Measurements from ENCODE around the gene TDO2. TPM values are rescaled to one million over a fixed set of nuclear protein-coding genes. Genes with fewer than 3 reads are reported as not detected.

Gene TDO2
- total RNA-seq, 6 donors from 2014 or later, result 0.74 to 2.3 (median 2.1) TPM; not detected in 3

- Histone ChIP-seq H3K4me3 (no peak overlapping the region), H3K9me3 (no peaks in the 10 kb centered on the region), H3K36me3 (no peaks in the 10 kb centered on the region), H3K27ac (no peak overlapping the region), H3K27me3 (no peaks in the 10 kb centered on the region), H3K4me1 (no peaks in the 10 kb centered on the region)
- 44 to 47% methylated on average over 5 of the region's 5 CpGs for WGBS, 2 donors
- no peak for ATAC-seq (ENCODE audit: low FRiP score in 2 of 2)
- no peak for DNase-seq
- TF ChIP-seq POLR2A (IDR thresholded peaks at IDR 0.05) (no peak), EP300 (IDR thresholded peaks at IDR 0.05) (no peak), POLR2AphosphoS5 (IDR thresholded peaks at IDR 0.05) (no peak), CTCF (IDR thresholded peaks at IDR 0.05) (no peak)
Measured at GRCh38 chr4:155914782-155915181, 11.3 kb downstream of the TDO2 start.

- no peaks in the 10 kb centered on the region for H3K27me3 ChIP-seq
- no peak for TF ChIP-seq EP300 (IDR thresholded peaks at IDR 0.05)
- no peak for TF ChIP-seq POLR2AphosphoS5 (IDR thresholded peaks at IDR 0.05)
- TF ChIP-seq CTCF (IDR thresholded peaks at IDR 0.05), result no peak
- no peak for TF ChIP-seq POLR2A (IDR thresholded peaks at IDR 0.05)
- H3K9me3 ChIP-seq, result no peaks in the 10 kb centered on the region
- peaks cover 0 to 3% (median 0%) of the 10 kb centered on the region in 4 donors for H3K36me3 ChIP-seq
- H3K27ac ChIP-seq, result no peak overlapping the region
- ATAC-seq (ENCODE audit: low FRiP score in 2 of 2) (no peak), DNase-seq (no peak)
- no peak overlapping the region for H3K4me3 ChIP-seq
- 100% methylated on average over 1 of the region's 1 CpG for WGBS, 2 donors
- no peaks in the 10 kb centered on the region for H3K4me1 ChIP-seq
Measured at GRCh38 chr4:155921597-155921996, 18.1 kb downstream of the TDO2 start.

GRCh38 chr4:155924637-155925036, 21.1 kb downstream of the TDO2 start:
- ATAC-seq (ENCODE audit: low FRiP score in 2 of 2), result no peak
- Histone ChIP-seq H3K4me1 (no peaks in the 10 kb centered on the region), H3K9me3 (no peaks in the 10 kb centered on the region), H3K4me3 (no peak overlapping the region), H3K27ac (no peak overlapping the region), H3K27me3 (no peaks in the 10 kb centered on the region), H3K36me3 (peaks cover 0 to 18% (median 7%) of the 10 kb centered on the region in 4 donors)
- TF ChIP-seq CTCF (IDR thresholded peaks at IDR 0.05) (no peak), EP300 (IDR thresholded peaks at IDR 0.05) (no peak), POLR2A (IDR thresholded peaks at IDR 0.05) (no peak), POLR2AphosphoS5 (IDR thresholded peaks at IDR 0.05) (no peak)
- DNase-seq, result no peak
- 64 to 93% methylated on average over 3 of the region's 3 CpGs for WGBS, 2 donors

- H3K27me3 ChIP-seq, result no peaks in the 10 kb centered on the region
Measured at GRCh38 chr4:155929833-155930232, 26.3 kb downstream of the TDO2 start.

More at GRCh38 chr4:155929833-155930232, 26.3 kb downstream of the TDO2 start:
- 92 to 97% methylated on average over 3 of the region's 3 CpGs for WGBS, 2 donors
- Histone ChIP-seq H3K4me3 (no peak overlapping the region), H3K27ac (no peak overlapping the region), H3K9me3 (no peaks in the 10 kb centered on the region), H3K4me1 (no peaks in the 10 kb centered on the region), H3K36me3 (peaks cover 0 to 21% (median 8%) of the 10 kb centered on the region in 4 donors)
- no peak for ATAC-seq (ENCODE audit: low FRiP score in 2 of 2)
- TF ChIP-seq EP300 (IDR thresholded peaks at IDR 0.05), result no peak
- TF ChIP-seq CTCF (IDR thresholded peaks at IDR 0.05), result no peak
- no peak for TF ChIP-seq POLR2A (IDR thresholded peaks at IDR 0.05)
- TF ChIP-seq POLR2AphosphoS5 (IDR thresholded peaks at IDR 0.05), result no peak
- no peak for DNase-seq

Measured in upper lobe of left lung (tissue), 6 donors.